GM06990 (cell line): ENCODE results near the gene PARP9.
"Not testable (repeated sequence)": the region's sequence is repeated elsewhere in the genome, so short reads cannot be mapped to it uniquely, and the experiment has no call there.

Source experiments
- DNase-seq: peaks from one replicate; pipeline ENCODE4 v3.0.0-alpha.2; 2011; ENCODE audit not compliant: insufficient read length; ENCODE audit errors: extremely low read depth
- H3K27me3 ChIP-seq: replicated peaks from 2 replicates; pipeline ENCODE4 v1.6.0; 2011; ENCODE audit warnings: low read length; ENCODE audit not compliant: control insufficient read depth, insufficient read depth
- H3K36me3 ChIP-seq: 2 replicates; pipeline ENCODE4 v1.5.1; 2011; ENCODE audit warnings: low read length; ENCODE audit not compliant: control insufficient read depth, insufficient read depth
- H3K4me3 ChIP-seq: replicated peaks from 2 replicates; pipeline ENCODE4 v1.5.1; 2011; ENCODE audit warnings: low read depth, mild to moderate bottlenecking, control low read depth, low read length
- CTCF ChIP-seq: IDR thresholded peaks from 2 replicates; pipeline ENCODE4 v1.5.1; 2011; ENCODE audit warnings: low read length, control low read depth, mild to moderate bottlenecking, inconsistent platforms; ENCODE audit not compliant: insufficient read depth, poor library complexity, severe bottlenecking

The PARP9 gene

GRCh38 chr3:122568755-122569154 lies 4.7 kb upstream of the PARP9 start:
- Histone ChIP-seq H3K36me3 (peaks cover 5% of the 10 kb centered on the region), H3K4me3 (no peak overlapping the region), H3K27me3 (no peaks in the 10 kb centered on the region)
- TF ChIP-seq CTCF: no peak
- no peak for DNase-seq

- not testable (repeated sequence) for DNase-seq, H3K4me3 ChIP-seq, H3K27me3 ChIP-seq, H3K36me3 ChIP-seq
Measured at GRCh38 chr3:122568131-122568530, 4.0 kb upstream of the PARP9 start.

GRCh38 chr3:122563717-122564025 lies 429 bp downstream of the PARP9 start:
- no peak for DNase-seq
- Histone ChIP-seq H3K4me3 (peak overlapping the region; percentile 71), H3K36me3 (peaks cover 4% of the 10 kb centered on the region), H3K27me3 (no peaks in the 10 kb centered on the region)
- TF ChIP-seq CTCF: no peak

- Histone ChIP-seq H3K27me3 (no peaks in the 10 kb centered on the region), H3K4me3 (peak overlapping the region; percentile 71), H3K36me3 (peaks cover 7% of the 10 kb centered on the region)
- DNase-seq: no peak
- no peak for TF ChIP-seq CTCF
Measured at GRCh38 chr3:122562923-122563716, 980 bp downstream of the PARP9 start.

- DNase-seq: peak; percentile 49
- Histone ChIP-seq H3K4me3 (no peak overlapping the region), H3K36me3 (peaks cover 11% of the 10 kb centered on the region), H3K27me3 (no peaks in the 10 kb centered on the region)
- peak; percentile 55 for TF ChIP-seq CTCF
Measured at GRCh38 chr3:122560680-122561079, 3.4 kb downstream of the PARP9 start.

- no peak for TF ChIP-seq CTCF
Measured at GRCh38 chr3:122559906-122560305, 4.2 kb downstream of the PARP9 start.

More at GRCh38 chr3:122559906-122560305, 4.2 kb downstream of the PARP9 start:
- no peaks in the 10 kb centered on the region for H3K27me3 ChIP-seq
- peaks cover 15% of the 10 kb centered on the region for H3K36me3 ChIP-seq
- DNase-seq: no peak
- no peak overlapping the region for H3K4me3 ChIP-seq
